Measurements from ENCODE around the gene WNK2. TPM values are rescaled to one million over a fixed set of nuclear protein-coding genes. Genes with fewer than 3 reads are reported as not detected.
A peak's percentile ranks its signal among the peaks of the same experiment; 100 is the strongest.

WNK2 gene
- total RNA-seq, 1 experiment from 2014 or later: 69.4 TPM

DNA sequence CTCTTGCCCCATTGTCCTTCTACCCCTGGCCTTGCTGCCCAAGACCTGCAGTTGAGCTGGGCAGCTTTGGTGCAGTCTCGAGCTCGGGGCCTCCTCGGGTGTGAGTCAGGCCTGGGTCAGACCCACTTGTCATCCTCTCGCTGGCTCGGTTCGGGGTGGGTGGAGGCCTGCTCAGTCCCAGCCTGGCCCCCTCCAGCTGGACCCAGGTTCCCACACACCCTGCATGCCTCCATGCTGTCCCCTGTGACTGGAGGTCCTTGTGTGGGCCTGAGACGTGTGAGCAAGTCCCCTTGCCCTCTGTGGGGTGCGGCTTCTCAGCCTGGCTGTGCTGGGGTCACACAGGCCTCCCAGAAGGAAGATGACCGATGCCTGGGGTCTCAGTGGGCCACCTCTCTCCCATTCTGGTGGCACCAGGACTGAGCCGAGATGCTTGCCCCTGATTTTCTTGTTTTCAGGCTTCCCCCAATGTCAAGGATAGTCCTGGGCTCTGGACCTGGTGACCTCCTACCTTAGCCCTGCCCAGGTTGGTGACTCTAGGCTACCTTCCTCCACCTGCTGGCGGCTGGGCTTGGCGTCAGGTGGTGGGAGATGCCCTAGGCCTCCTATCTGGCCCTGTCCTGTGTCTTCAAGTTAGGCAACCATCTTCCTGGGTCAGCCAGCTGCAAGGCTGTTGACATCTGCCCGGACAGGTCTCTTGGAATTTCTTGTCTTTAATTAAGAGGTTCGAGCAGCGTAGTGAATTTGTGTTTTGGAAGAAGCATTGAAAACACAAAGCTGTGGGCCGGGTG lies 15.1 kb downstream of the WNK2 start:
- Mint-ChIP-seq H3K27ac (peak overlapping the region in 2 of 3 experiments; percentile 36 to 39; a peak in 1 of 7 replicates), H3K9me3 (no peaks in the 10 kb centered on the region), H3K36me3 (ENCODE audit: insufficient read depth in 1 of 3, low read depth in 3 of 3) (peaks cover 0 to 9% (median 3%) of the 10 kb centered on the region in 3 experiments; a peak in 2 of 7 replicates), H3K27me3 (ENCODE audit: low read depth) (no peaks in the 10 kb centered on the region), H3K4me3 (no peak overlapping the region; a peak in 1 of 5 replicates), H3K4me1 (peaks cover 19 to 32% of the 10 kb centered on the region in 2 experiments)
- Histone ChIP-seq H3K9ac (ENCODE audit: extremely low read depth, insufficient read length, low read length) (no peak overlapping the region), H4K91ac (ENCODE audit: insufficient read length, low read depth, low read length) (no peak overlapping the region), H3K23ac (ENCODE audit: insufficient read length, low read depth, low read length) (no peak overlapping the region), H3T11ph (ENCODE audit: low read length) (no peak overlapping the region), H3K79me2 (ENCODE audit: insufficient read depth, low read length) (no peaks in the 10 kb centered on the region; the same call in 1 of the 2 replicates), H3K27ac (ENCODE audit: insufficient read length, low read depth, low read length) (no peak overlapping the region), H2BK12ac (ENCODE audit: insufficient read length, low read depth, low read length) (no peak overlapping the region), H3K4ac (ENCODE audit: low read depth, low read length) (no peak overlapping the region), H4K5ac (ENCODE audit: insufficient read length, low read depth, low read length) (no peak overlapping the region), H3K27me3 (ENCODE audit: insufficient read depth, low read length) (no peaks in the 10 kb centered on the region), H2BK5ac (ENCODE audit: insufficient read length, low read length) (no peak overlapping the region), H3K4me1 (ENCODE audit: insufficient read depth, low read length) (no peaks in the 10 kb centered on the region; the same call in 1 of the 2 replicates), H2BK15ac (ENCODE audit: low read depth, low read length) (no peak overlapping the region), H3K14ac (ENCODE audit: insufficient read depth, low read length) (no peak overlapping the region; the same call in 1 of the 2 replicates), H2AK5ac (ENCODE audit: insufficient read length, low read length) (no peak overlapping the region), H3K9me3 (ENCODE audit: control insufficient read depth, low read depth, low read length) (no peaks in the 10 kb centered on the region), H3K18ac (ENCODE audit: insufficient read length, low read depth, low read length) (no peak overlapping the region), H3K79me1 (ENCODE audit: insufficient read depth, low read depth, low read length, poor library complexity, severe bottlenecking) (no peaks in the 10 kb centered on the region), H3K56ac (ENCODE audit: insufficient read length, low read depth, low read length) (no peak overlapping the region), H2BK120ac (ENCODE audit: low read depth, low read length, poor library complexity, severe bottlenecking) (no peak overlapping the region), H4K20me1 (ENCODE audit: control insufficient read depth, insufficient read depth, insufficient read length) (peaks cover 6% of the 10 kb centered on the region), H4K8ac (replicated peaks; ENCODE audit: insufficient read length, low read depth, low read length) (no peak overlapping the region), H2AFZ (ENCODE audit: low read length) (no peak overlapping the region), H3K23me2 (ENCODE audit: insufficient read length, low read depth, low read length, poor library complexity, severe bottlenecking) (no peaks in the 10 kb centered on the region), H3K4me2 (ENCODE audit: insufficient read depth, insufficient read length, low read length) (no peak overlapping the region), H2BK20ac (ENCODE audit: low read depth, low read length, poor library complexity, severe bottlenecking) (no peak overlapping the region)
- WGBS (ENCODE audit: extremely low coverage, insufficient read length, low lambda C conversion rate): no CpG with 5 or more reads among the region's 16 CpGs
- no peak for DNase-seq
- TF ChIP-seq, protein P1, sequence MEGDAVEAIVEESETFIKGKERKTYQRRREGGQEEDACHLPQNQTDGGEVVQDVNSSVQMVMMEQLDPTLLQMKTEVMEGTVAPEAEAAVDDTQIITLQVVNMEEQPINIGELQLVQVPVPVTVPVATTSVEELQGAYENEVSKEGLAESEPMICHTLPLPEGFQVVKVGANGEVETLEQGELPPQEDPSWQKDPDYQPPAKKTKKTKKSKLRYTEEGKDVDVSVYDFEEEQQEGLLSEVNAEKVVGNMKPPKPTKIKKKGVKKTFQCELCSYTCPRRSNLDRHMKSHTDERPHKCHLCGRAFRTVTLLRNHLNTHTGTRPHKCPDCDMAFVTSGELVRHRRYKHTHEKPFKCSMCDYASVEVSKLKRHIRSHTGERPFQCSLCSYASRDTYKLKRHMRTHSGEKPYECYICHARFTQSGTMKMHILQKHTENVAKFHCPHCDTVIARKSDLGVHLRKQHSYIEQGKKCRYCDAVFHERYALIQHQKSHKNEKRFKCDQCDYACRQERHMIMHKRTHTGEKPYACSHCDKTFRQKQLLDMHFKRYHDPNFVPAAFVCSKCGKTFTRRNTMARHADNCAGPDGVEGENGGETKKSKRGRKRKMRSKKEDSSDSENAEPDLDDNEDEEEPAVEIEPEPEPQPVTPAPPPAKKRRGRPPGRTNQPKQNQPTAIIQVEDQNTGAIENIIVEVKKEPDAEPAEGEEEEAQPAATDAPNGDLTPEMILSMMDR (conservative IDR thresholded peaks at IDR 0.05): peak; percentile 20; the same call in 1 of the 3 replicates

Data from H9 (cell line).